GM18505 (cell line): ENCODE measurements around the gene BIRC7.

Source experiments
- ATAC-seq: cut with Tn5 transposase; IDR thresholded peaks from one replicate; pipeline ENCODE4 v1.9.1; 2021; ENCODE audit not compliant: unreplicated experiment
- POLR2A ChIP-seq: IDR thresholded peaks from 4 replicates; pipeline ENCODE4 v1.6.1; 2011; ENCODE audit warnings: borderline replicate concordance; ENCODE audit not compliant: insufficient read depth, insufficient read length; ENCODE audit errors: extremely low read depth

The BIRC7 gene

GRCh38 chr20:63273635-63274380 lies 38.1 kb downstream of the BIRC7 start:
- ATAC-seq = no peak
- no peak for TF ChIP-seq POLR2A

GRCh38 chr20:63274381-63275228 lies 38.9 kb downstream of the BIRC7 start:
- no peak for TF ChIP-seq POLR2A
- no peak for ATAC-seq

GRCh38 chr20:63275825-63276224 lies 40.1 kb downstream of the BIRC7 start:
- TF ChIP-seq POLR2A = no peak
- no peak for ATAC-seq

- no peak for TF ChIP-seq POLR2A
- no peak for ATAC-seq
Observed at GRCh38 chr20:63276956-63277355, 41.3 kb downstream of the BIRC7 start.

- no peak for TF ChIP-seq POLR2A
- ATAC-seq = no peak
Observed at GRCh38 chr20:63277466-63278272, 42.0 kb downstream of the BIRC7 start.

- TF ChIP-seq POLR2A = no peak
- no peak for ATAC-seq
Observed at GRCh38 chr20:63278661-63279060, 43.0 kb downstream of the BIRC7 start.

- ATAC-seq = no peak
- no peak for TF ChIP-seq POLR2A
Observed at GRCh38 chr20:63279931-63280330, 44.2 kb downstream of the BIRC7 start.

GRCh38 chr20:63280371-63280770 lies 44.7 kb downstream of the BIRC7 start:
- no peak for TF ChIP-seq POLR2A
- no peak for ATAC-seq

GRCh38 chr20:63280929-63281545 lies 45.3 kb downstream of the BIRC7 start:
- no peak for ATAC-seq

GRCh38 chr20:63281742-63282665 lies 46.3 kb downstream of the BIRC7 start:
- TF ChIP-seq POLR2A = no peak
- ATAC-seq = no peak

More at GRCh38 chr20:63280929-63281545, 45.3 kb downstream of the BIRC7 start:
- no peak for TF ChIP-seq POLR2A

- no peak for TF ChIP-seq POLR2A
- ATAC-seq = no peak
Observed at GRCh38 chr20:63282946-63283345, 47.2 kb downstream of the BIRC7 start.

GRCh38 chr20:63283397-63284082 lies 47.8 kb downstream of the BIRC7 start:
- no peak for ATAC-seq
- no peak for TF ChIP-seq POLR2A

GRCh38 chr20:63284083-63284440 lies 48.4 kb downstream of the BIRC7 start:
- no peak for ATAC-seq
- no peak for TF ChIP-seq POLR2A
